ENCODE measurements around the gene BRPF3. TPM values are rescaled to one million over a fixed set of nuclear protein-coding genes. Genes with fewer than 3 reads are reported as not detected.

The BRPF3 gene
- total RNA-seq, 1 experiment from 2014 or later: 41.4 TPM

DNA sequence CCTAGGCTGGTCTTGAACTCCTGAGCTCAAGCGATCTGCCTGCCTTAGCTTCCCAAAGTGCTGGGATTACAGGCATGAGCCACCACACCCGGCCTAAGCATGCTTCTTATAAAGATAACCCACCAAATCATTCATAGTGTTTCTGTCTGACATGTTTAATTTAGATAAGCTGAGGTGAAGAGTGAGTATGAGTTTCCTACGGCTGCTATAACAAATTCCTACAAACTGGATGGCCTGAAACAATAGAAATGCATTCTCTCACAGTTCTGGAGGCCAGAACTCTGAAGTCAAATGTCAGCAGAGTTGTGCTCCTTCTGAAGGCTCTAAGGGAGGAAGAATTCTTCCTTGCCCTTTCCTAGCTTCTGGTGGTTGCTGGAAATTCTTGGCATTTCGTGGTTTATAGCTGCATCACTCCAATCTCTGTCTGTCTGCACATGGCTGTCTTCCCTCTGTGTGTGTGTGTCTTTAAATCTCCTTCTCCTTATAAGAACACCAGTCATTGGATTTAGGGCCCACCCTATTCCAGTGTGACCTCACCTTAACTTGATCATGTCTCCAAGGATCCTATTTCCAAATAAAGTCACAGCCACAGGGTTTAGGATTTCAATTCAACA, 36.3 kb upstream of the BRPF3 start:
- Histone ChIP-seq H3K9me3 (0 out of 2 replicates have a peak, but pooled peaks cover 2% of the 10 kb centered on the region), H3K4me1 (no peaks in the 10 kb centered on the region), H3K36me3 (ENCODE audit: control insufficient read depth, insufficient read depth, low read length) (no peaks in the 10 kb centered on the region), H3K27me3 (replicated peaks; ENCODE audit: control insufficient read depth, insufficient read depth, low read length) (no peaks in the 10 kb centered on the region), H3K4me3 (ENCODE audit: low read depth, low read length) (no peak overlapping the region)
- H3K9me3 Mint-ChIP-seq (ENCODE audit: unreplicated experiment): no peaks in the 10 kb centered on the region
- H3K27ac Mint-ChIP-seq (ENCODE audit: unreplicated experiment): no peak overlapping the region
- TF ChIP-seq, protein P1, sequence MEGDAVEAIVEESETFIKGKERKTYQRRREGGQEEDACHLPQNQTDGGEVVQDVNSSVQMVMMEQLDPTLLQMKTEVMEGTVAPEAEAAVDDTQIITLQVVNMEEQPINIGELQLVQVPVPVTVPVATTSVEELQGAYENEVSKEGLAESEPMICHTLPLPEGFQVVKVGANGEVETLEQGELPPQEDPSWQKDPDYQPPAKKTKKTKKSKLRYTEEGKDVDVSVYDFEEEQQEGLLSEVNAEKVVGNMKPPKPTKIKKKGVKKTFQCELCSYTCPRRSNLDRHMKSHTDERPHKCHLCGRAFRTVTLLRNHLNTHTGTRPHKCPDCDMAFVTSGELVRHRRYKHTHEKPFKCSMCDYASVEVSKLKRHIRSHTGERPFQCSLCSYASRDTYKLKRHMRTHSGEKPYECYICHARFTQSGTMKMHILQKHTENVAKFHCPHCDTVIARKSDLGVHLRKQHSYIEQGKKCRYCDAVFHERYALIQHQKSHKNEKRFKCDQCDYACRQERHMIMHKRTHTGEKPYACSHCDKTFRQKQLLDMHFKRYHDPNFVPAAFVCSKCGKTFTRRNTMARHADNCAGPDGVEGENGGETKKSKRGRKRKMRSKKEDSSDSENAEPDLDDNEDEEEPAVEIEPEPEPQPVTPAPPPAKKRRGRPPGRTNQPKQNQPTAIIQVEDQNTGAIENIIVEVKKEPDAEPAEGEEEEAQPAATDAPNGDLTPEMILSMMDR (IDR thresholded peaks at IDR 0.05; ENCODE audit: insufficient read depth in 1 of 2, low read depth in 1 of 2, low read length in 1 of 2, severe bottlenecking in 1 of 2, unreplicated experiment in 1 of 2): no peak
- H3K27me3 Mint-ChIP-seq (ENCODE audit: insufficient read depth, unreplicated experiment): peaks cover 7% of the 10 kb centered on the region
- H3K4me1 Mint-ChIP-seq (ENCODE audit: low read depth, unreplicated experiment): no peaks in the 10 kb centered on the region
- intact Hi-C loops (cut with micrococcal nuclease; ENCODE audit: unreplicated experiment): no loop called here
- DNase-seq: no peak
- ChIA-PET POLR2A (no interaction called here), CTCF (no interaction called here)
- H3K4me3 Mint-ChIP-seq (ENCODE audit: unreplicated experiment): no peak overlapping the region
- no TSS peak for BruUV-seq (replicated peaks)
- no peaks in the 10 kb centered on the region for H3K36me3 Mint-ChIP-seq (ENCODE audit: insufficient read depth, unreplicated experiment)

DNA sequence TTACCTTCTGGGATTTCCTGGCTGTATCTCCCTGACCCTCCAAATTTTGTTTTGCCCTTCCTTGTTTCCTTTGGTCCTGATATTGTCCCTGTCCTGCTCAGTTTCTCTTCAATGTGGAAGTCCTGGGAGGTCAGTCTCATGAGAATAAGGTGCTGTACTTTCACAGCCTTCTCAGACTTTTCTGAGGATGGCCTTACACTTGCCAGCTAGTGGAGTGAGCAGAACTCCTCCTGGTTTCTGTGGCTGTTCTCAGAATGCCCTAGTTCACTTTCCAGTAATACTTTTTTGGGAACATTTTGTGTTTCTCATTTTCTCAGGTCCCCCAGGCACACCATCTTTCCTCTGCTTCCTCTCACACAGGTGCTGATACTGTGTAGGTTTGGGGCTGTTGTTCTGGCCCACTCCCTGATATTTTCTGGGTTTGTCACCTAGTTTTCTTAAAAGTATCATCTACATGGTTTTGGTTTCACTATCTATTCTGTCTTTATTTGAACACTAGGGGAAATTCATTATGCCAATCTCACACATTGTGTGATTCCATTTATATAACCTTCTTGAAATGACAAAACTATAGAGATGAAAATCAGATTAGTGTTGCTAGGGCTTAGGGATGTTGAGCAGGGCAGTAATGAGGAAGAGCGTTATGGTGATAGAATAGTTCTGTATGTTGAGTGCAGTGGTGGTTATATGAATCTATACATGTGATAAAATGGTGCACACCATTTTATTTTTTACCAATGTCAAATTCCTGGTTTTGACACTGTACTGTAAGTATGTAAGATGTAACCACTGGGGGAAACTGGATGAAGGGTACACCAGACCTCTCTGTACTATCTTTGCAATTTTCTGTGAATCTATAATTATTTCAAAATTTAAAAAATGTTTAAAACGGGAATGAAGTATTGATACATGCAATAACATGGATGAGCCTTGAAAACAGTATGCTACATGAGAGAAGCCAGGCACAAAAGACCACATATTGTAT, 27.2 kb upstream of the BRPF3 start:
- no peak overlapping the region for H3K4me3 ChIP-seq (ENCODE audit: low read depth, low read length)
- H3K27me3 ChIP-seq (replicated peaks; ENCODE audit: control insufficient read depth, insufficient read depth, low read length): no peaks in the 10 kb centered on the region
- POLR2A ChIA-PET: no interaction called here
- H3K36me3 ChIP-seq (ENCODE audit: control insufficient read depth, insufficient read depth, low read length): no peaks in the 10 kb centered on the region
- intact Hi-C loops (cut with micrococcal nuclease; ENCODE audit: unreplicated experiment): no loop called here
- no peaks in the 10 kb centered on the region for H3K9me3 Mint-ChIP-seq (ENCODE audit: unreplicated experiment)
- CTCF ChIA-PET: no interaction called here
- BruUV-seq (replicated peaks): no TSS peak
- no peaks in the 10 kb centered on the region for H3K4me1 Mint-ChIP-seq (ENCODE audit: low read depth, unreplicated experiment)
- no peak overlapping the region for H3K27ac Mint-ChIP-seq (ENCODE audit: unreplicated experiment)
- DNase-seq: no peak
- no peaks in the 10 kb centered on the region for H3K4me1 ChIP-seq
- H3K9me3 ChIP-seq: no peaks in the 10 kb centered on the region
- H3K36me3 Mint-ChIP-seq (ENCODE audit: insufficient read depth, unreplicated experiment): no peaks in the 10 kb centered on the region
- H3K4me3 Mint-ChIP-seq (ENCODE audit: unreplicated experiment): no peak overlapping the region
- TF ChIP-seq, protein P1 (IDR thresholded peaks at IDR 0.05; ENCODE audit: insufficient read depth in 1 of 2, low read depth in 1 of 2, low read length in 1 of 2, severe bottlenecking in 1 of 2, unreplicated experiment in 1 of 2): no peak
- peaks cover 12% of the 10 kb centered on the region for H3K27me3 Mint-ChIP-seq (ENCODE audit: insufficient read depth, unreplicated experiment)

DNA sequence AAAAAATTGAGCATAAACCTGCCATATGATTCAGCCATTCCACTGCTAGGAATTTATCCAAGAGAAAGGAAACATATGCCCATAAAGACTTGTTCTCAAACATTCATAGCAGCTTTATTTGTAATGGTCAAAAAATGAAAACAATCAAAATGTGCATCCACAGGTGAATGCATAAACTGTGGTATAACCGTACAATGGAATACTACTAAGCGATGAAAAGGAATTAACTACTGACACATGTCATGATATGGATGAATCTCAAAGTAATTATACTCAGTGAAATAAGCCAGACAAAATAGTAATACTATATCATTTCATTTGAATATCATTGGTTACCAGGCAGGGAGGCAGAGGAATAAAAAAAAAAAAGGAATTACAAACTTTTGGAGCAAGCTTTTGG, 25.8 kb upstream of the BRPF3 start:
- Mint-ChIP-seq H3K4me1 (ENCODE audit: low read depth, unreplicated experiment) (no peaks in the 10 kb centered on the region), H3K4me3 (ENCODE audit: unreplicated experiment) (no peak overlapping the region), H3K9me3 (ENCODE audit: unreplicated experiment) (no peaks in the 10 kb centered on the region), H3K27me3 (ENCODE audit: insufficient read depth, unreplicated experiment) (peaks cover 10% of the 10 kb centered on the region), H3K36me3 (ENCODE audit: insufficient read depth, unreplicated experiment) (no peaks in the 10 kb centered on the region), H3K27ac (ENCODE audit: unreplicated experiment) (no peak overlapping the region)
- ChIA-PET CTCF (no interaction called here), POLR2A (no interaction called here)
- no peak overlapping the region for H3K4me3 ChIP-seq (ENCODE audit: low read depth, low read length)
- no peaks in the 10 kb centered on the region for H3K4me1 ChIP-seq
- TF ChIP-seq, protein P1 (IDR thresholded peaks at IDR 0.05; ENCODE audit: insufficient read depth in 1 of 2, low read depth in 1 of 2, low read length in 1 of 2, severe bottlenecking in 1 of 2, unreplicated experiment in 1 of 2): no peak
- DNase-seq: no peak
- no TSS peak for BruUV-seq (replicated peaks)
- H3K9me3 ChIP-seq: no peaks in the 10 kb centered on the region
- intact Hi-C loops (cut with micrococcal nuclease; ENCODE audit: unreplicated experiment): no loop called here
- no peaks in the 10 kb centered on the region for H3K36me3 ChIP-seq (ENCODE audit: control insufficient read depth, insufficient read depth, low read length)
- H3K27me3 ChIP-seq (replicated peaks; ENCODE audit: control insufficient read depth, insufficient read depth, low read length): no peaks in the 10 kb centered on the region
